Adrenal gland (tissue), 12 donors: ENCODE results near the gene LRTM1. TPM values are rescaled to one million over a fixed set of nuclear protein-coding genes. Genes with fewer than 3 reads are reported as not detected.

Experiments used
- DNase-seq, 7 donors: peaks; one replicate each; pipeline ENCODE4 v3.0.0-alpha.2; 2019 to 2020
- H3K27ac ChIP-seq, 5 donors: fragments of 200-600 bp; sonication (generic) in 4 of 5; 1 replicate in 3 of 5; 2 replicates in 2 of 5; pipeline versions ENCODE4 v1.5.1 to v1.8.0; 2016 to 2020; ENCODE audit warnings: mild to moderate bottlenecking in 1 of 5
- H3K27me3 ChIP-seq: fragments of 200-600 bp; 2 replicates; pipeline ENCODE4 v1.8.0; 2021
- H3K36me3 ChIP-seq, 2 donors: fragments of 200-600 bp; replicated peaks in 1 of 2; 1 replicate in 1 of 2; 2 replicates in 1 of 2; pipeline versions ENCODE4 v1.5.1 to v1.8.0; 2018 to 2022
- H3K4me1 ChIP-seq, 2 donors: fragments of 200-600 bp; replicated peaks in 1 of 2; 1 replicate in 1 of 2; 2 replicates in 1 of 2; pipeline versions ENCODE4 v1.5.1 to v1.8.0; 2018 to 2021
- H3K4me3 ChIP-seq, 4 donors: fragments of 200-600 bp; sonication (generic) in 3 of 4; one replicate each; pipeline ENCODE4 v1.5.1; 2016 to 2018
- H3K9me3 ChIP-seq, 3 donors: fragments of 200-600 bp; sonication (generic) in 1 of 3; replicated peaks in 1 of 3; 1 replicate in 2 of 3; 2 replicates in 1 of 3; pipeline versions ENCODE4 v1.5.1 to v1.8.0; 2016 to 2021
- POLR2A ChIP-seq, 2 donors: fragments of 450-650 bp; IDR thresholded peaks; one replicate each; pipeline ENCODE4 v1.6.1; 2017; ENCODE audit warnings: antibody characterized with exemption in 2 of 2, mild to moderate bottlenecking in 2 of 2, moderate library complexity in 1 of 2
- WGBS, 4 donors: extraction: QIAGEN DNeasy Blood & Tissue Kit in 2 of 4; methylation state at CpG; one replicate each; pipeline versions ENCODE4 v1.1.5 to v1.1.7; 2013 to 2017; 5-methylcytosine and 5-hydroxymethylcytosine counted together
- intact Hi-C, 2 donors: fragments of 100-400 bp; cut with DNase I; formaldehyde crosslinking; loops; one replicate each; pipeline versions ENCODE4 v1.14.1 to v1.15.0; 2022 to 2023
- polyA plus RNA-seq, 3 donors: library from polyadenylated mRNA; stranded (reverse); fragments of 200-250 nt in 2 of 3; fragments of 350-450 nt in 1 of 3; fragmentation: Illumina TruSeq in 1 of 3; extraction: RNeasy Lipid Tissue Mini Kit (QIAGEN cat#74804) in 1 of 3; gene quantifications; one replicate each; pipeline ENCODE4 v1.2.3, GENCODE V29; 2013 to 2014
- total RNA-seq, 9 donors: library from RNA; depleted of rRNA in 4 of 9; stranded (reverse); fragments of >200 nt in 4 of 9; fragments of 120-200 nt in 1 of 9; fragmentation: NEBNext Ultra II Directional in 1 of 9; extraction: Animal tissue kit (Norgen Biotek cat#: 25700) in 1 of 9; gene quantifications; one replicate each; pipeline versions ENCODE4 v1.1.0 to v1.2.4, GENCODE V29; 2013 to 2023
- TF ChIP-seq, protein P1 (sequence below), 6 experiments: fragments of 450-650 bp in 4 of 6; fragments of 200-600 bp in 2 of 6; sonication (generic) in 1 of 6; IDR thresholded peaks; 1 replicate in 5 of 6; 2 replicates in 1 of 6; pipeline versions ENCODE4 v1.5.1 to v1.8.0; 2016 to 2021; ENCODE audit warnings: antibody characterized with exemption in 6 of 6, mild to moderate bottlenecking in 2 of 6, moderate library complexity in 1 of 6
- donor health status: healthy with polysubstance abuse.
- donor health status: Bipolar disorder and iron deficiency.
- donor health status: DM: yes; HTN: yes; CAD: no.
- donor health status: DM: no; HTN: no; CAD: no.
- donor health status: DM: no; HTN: no; CAD: no.
- donor health status: DM: yes; HTN: yes; CAD: no.

Gene LRTM1
- total and polyA plus RNA-seq, 12 donors: 0.16 to 0.39 TPM; not detected in 10

DNA sequence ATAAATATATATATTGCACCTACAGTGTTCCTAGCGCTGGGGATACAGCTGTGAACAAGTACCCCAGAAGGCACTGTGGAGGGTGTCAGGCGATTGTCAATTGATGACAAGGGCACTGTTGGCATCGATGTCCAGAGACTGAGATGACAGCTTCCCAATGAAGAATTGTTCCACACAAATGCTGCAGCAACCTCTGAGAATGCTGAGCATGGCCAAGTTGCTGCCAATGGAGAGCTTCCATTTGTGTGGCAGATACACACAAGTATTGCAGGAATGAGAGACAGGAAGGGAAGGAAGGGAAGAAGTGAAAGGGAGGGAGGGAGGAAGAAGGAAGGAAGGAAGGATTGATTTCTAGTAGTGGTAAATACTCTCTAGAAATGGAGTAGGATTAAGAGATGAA is 21.9 kb downstream of the LRTM1 start:
- 78 to 93% (median 88%) methylated on average over 3 of the region's 3 CpGs for WGBS, 4 donors
- no peaks in the 10 kb centered on the region for H3K9me3 ChIP-seq
- no peaks in the 10 kb centered on the region for H3K36me3 ChIP-seq
- no peak overlapping the region for H3K4me3 ChIP-seq
- DNase-seq: no peak
- H3K4me1 ChIP-seq: peaks cover 10 to 21% of the 10 kb centered on the region in 2 donors
- intact Hi-C loops: no loop called here
- no peaks in the 10 kb centered on the region for H3K27me3 ChIP-seq
- no peak overlapping the region for H3K27ac ChIP-seq
- TF ChIP-seq POLR2A (IDR thresholded peaks at IDR 0.05): no peak

DNA sequence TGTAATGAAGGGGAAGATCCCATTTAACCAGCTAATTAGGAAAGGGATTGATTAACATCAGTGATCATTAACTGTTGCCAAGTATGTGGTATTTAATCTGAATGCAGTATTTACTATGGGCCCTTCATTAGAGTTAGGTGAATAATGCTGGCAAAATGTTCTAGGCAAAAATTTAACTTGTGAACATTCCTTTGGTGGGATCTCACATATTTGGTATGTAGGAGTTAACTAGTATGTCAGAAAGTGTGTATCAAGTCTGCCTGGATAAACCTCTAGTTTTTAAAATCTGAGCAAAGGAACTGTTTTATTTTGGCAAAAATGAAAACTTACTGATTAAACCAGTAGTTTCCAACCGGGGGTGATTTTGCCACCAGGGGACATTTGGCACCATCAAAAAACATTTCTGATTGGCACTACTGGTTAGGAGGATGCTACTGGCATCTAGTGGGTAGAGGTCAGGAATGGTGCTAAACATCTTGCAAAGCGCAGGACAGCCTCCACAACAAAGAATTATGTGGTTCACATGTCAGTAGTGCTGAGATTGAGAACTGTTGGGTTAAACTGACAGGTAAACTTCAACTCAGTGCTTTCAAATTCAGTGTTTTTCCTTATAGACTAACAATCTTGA is 22.5 kb downstream of the LRTM1 start:
- WGBS, 4 donors: 50 to 92% (median 87%) methylated on average over 2 of the region's 2 CpGs
- DNase-seq: no peak
- no peak for TF ChIP-seq POLR2A (IDR thresholded peaks at IDR 0.05)
- TF ChIP-seq, protein P1, sequence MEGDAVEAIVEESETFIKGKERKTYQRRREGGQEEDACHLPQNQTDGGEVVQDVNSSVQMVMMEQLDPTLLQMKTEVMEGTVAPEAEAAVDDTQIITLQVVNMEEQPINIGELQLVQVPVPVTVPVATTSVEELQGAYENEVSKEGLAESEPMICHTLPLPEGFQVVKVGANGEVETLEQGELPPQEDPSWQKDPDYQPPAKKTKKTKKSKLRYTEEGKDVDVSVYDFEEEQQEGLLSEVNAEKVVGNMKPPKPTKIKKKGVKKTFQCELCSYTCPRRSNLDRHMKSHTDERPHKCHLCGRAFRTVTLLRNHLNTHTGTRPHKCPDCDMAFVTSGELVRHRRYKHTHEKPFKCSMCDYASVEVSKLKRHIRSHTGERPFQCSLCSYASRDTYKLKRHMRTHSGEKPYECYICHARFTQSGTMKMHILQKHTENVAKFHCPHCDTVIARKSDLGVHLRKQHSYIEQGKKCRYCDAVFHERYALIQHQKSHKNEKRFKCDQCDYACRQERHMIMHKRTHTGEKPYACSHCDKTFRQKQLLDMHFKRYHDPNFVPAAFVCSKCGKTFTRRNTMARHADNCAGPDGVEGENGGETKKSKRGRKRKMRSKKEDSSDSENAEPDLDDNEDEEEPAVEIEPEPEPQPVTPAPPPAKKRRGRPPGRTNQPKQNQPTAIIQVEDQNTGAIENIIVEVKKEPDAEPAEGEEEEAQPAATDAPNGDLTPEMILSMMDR (IDR thresholded peaks at IDR 0.05): no peak
- Histone ChIP-seq H3K36me3 (no peaks in the 10 kb centered on the region), H3K4me1 (peaks cover 12 to 25% of the 10 kb centered on the region in 2 donors), H3K27me3 (no peaks in the 10 kb centered on the region), H3K9me3 (no peaks in the 10 kb centered on the region), H3K4me3 (no peak overlapping the region), H3K27ac (no peak overlapping the region)
- intact Hi-C loops: no loop called here

DNA sequence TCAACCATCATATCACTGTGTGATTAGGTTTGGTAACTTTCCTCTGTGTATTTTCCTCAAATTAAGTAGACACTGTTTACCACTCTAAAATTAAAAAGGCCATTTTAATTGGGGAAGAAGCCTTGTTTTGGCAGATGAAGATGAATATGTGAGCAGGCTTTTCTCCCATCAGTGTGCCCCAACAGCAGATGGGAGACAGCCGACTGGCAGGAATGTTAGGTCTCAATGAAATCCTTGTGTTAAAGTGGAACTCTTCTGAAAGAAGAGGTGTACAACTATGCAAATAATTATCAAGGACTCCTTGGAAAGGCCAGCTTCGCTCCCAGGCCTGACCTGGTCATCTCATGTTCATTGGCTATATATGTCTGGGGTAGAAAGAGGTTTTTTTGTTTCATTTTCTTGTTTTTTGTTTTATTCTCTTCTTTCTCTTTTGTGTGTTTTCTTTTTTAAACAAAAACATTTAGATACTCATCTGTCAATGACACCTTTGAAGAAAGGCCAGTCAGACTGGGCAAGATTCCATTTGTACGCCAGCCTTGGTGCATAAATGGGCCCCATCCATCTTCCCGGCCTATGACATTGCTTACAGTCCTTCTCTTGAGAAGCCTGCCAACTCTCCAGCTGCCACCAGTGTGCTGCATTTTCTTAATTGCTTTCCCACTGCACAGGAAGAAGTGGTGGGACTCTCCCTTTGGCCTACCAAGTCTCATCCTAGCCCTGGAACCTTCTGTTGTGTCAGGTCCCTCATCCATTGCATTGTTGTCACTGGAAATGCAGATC is 25.8 kb downstream of the LRTM1 start:
- peak overlapping the region; percentile 5 to 73 (median 56) for H3K27ac ChIP-seq
- 33 to 41% (median 38%) methylated on average over 4 of the region's 4 CpGs for WGBS, 4 donors
- no peaks in the 10 kb centered on the region for H3K27me3 ChIP-seq
- H3K9me3 ChIP-seq: no peaks in the 10 kb centered on the region
- H3K4me1 ChIP-seq: peaks cover 12 to 25% of the 10 kb centered on the region in 2 donors
- no peaks in the 10 kb centered on the region for H3K36me3 ChIP-seq
- intact Hi-C loops: no loop called here
- H3K4me3 ChIP-seq: no peak overlapping the region
- TF ChIP-seq, protein P1 (IDR thresholded peaks at IDR 0.05): no peak
- no peak for TF ChIP-seq POLR2A (IDR thresholded peaks at IDR 0.05)
- DNase-seq: peak; percentile 71 to 93 (median 82)

DNA sequence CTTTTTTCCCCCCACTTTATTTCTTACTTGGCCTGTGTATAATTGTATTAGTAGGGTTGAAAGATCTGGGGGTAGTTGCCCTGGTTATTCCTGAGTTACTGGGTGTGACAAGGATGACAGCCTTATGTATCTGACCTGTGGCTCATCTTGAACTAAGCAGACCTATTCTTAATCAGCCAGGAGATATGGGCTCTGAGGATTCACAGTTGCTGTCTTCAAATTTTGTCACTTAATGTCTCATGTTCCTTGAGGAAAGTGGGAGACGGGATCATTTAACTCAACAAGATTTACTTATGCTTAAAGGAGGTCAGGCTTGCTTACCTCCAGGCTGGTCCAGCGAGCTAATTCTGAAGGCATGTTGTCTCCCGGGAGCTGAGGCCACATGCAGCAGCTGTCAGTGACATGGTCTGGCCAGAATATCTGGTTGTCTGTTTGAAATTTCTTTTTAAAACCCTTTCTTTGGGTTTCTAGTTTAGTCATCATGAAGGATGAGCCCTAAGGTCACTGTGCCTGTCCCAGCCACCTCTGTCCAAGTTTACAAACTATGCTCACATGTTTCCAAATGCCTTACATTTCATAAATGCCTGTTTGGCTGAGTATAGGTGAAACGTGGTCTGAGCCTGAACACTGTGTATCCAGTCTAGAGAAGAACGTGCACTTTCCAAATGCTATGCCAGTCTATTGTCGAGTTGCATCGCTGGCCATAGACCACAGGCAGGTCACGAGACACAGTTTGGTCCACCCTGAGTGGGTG is 26.8 kb downstream of the LRTM1 start:
- no peak overlapping the region for H3K4me3 ChIP-seq
- no peaks in the 10 kb centered on the region for H3K27me3 ChIP-seq
- WGBS, 4 donors: 46 to 51% (median 49%) methylated on average over 8 of the region's 8 CpGs

More for the DNA sequence above, 26.8 kb downstream of the LRTM1 start:
- intact Hi-C loops: no loop called here
- TF ChIP-seq POLR2A (IDR thresholded peaks at IDR 0.05): no peak
- TF ChIP-seq, protein P1 (IDR thresholded peaks at IDR 0.05): no peak
- H3K36me3 ChIP-seq: no peaks in the 10 kb centered on the region
- DNase-seq: peak in 5 of 7 donors; percentile 20 to 61 (median 32)
- H3K9me3 ChIP-seq: no peaks in the 10 kb centered on the region
- peak overlapping the region in 4 of 5 donors; percentile 43 to 73 (median 56) for H3K27ac ChIP-seq
- peaks cover 12 to 25% of the 10 kb centered on the region in 2 donors for H3K4me1 ChIP-seq
